B cell (primary cell): ENCODE measurements around the gene SELP. TPM values are rescaled to one million over a fixed set of nuclear protein-coding genes. Genes with fewer than 3 reads are reported as not detected.

Experiments
- ATAC-seq: fragments of 200-7000 bp; cut with Tn5 transposase; one replicate; pipeline ENCODE4 v1.10.0; 2021; ENCODE audit warnings: low read depth, mild to moderate bottlenecking, moderate number of reproducible peaks, moderate library complexity
- CTCF ChIA-PET: fragments of 350-600 bp; sonication (Branson Sonifier 250); formaldehyde crosslinking; loops from one replicate; lab custom pipeline; 2021; ENCODE audit warnings: antibody characterized with exemption, inconsistent platforms; lab: Charles Lee
- POLR2A ChIA-PET: fragments of 350-600 bp; sonication (Branson Sonifier 250); formaldehyde crosslinking; loops from one replicate; lab custom pipeline; 2021; ENCODE audit warnings: antibody characterized with exemption; lab: Charles Lee
- DNase-seq: peaks from one replicate; pipeline ENCODE4 v3.0.0; 2013
- H2AFZ ChIP-seq: 2 replicates; pipeline ENCODE4 v1.6.1; 2012; ENCODE audit warnings: mild to moderate bottlenecking, low read depth, low read length; ENCODE audit not compliant: insufficient read depth, poor library complexity, severe bottlenecking
- H3K27ac ChIP-seq, 2 donors: 1 replicate in 1 of 2; 2 replicates in 1 of 2; pipeline ENCODE4 v1.5.1; 2012 to 2013; ENCODE audit warnings: low read length in 2 of 2, mild to moderate bottlenecking in 2 of 2, moderate library complexity in 1 of 2
- H3K27me3 ChIP-seq, 4 experiments: fragments of 200-600 bp in 1 of 4; sonication (generic) in 1 of 4; replicated peaks in 1 of 4; 1 replicate in 2 of 4; 2 replicates in 2 of 4; pipeline versions ENCODE4 v1.6.1 to v1.7.0; 2013 to 2016; ENCODE audit warnings: low read length in 3 of 4, mild to moderate bottlenecking in 2 of 4, mixed read lengths in 1 of 4, moderate library complexity in 1 of 4; ENCODE audit not compliant: insufficient read depth in 4 of 4, control insufficient read depth in 3 of 4; ENCODE audit errors: control extremely low read depth in 1 of 4
- H3K36me3 ChIP-seq, 2 experiments: replicated peaks in 1 of 2; 1 replicate in 1 of 2; 2 replicates in 1 of 2; pipeline versions ENCODE4 v1.6.1 to v1.7.1; 2013; ENCODE audit warnings: low read length in 1 of 2; ENCODE audit not compliant: insufficient read depth in 2 of 2, control insufficient read depth in 1 of 2; ENCODE audit errors: control extremely low read depth in 1 of 2, extremely low read depth in 1 of 2
- H3K4me1 ChIP-seq, 2 donors: fragments of 200-600 bp in 1 of 2; sonication (generic) in 1 of 2; 1 replicate in 1 of 2; 2 replicates in 1 of 2; pipeline versions ENCODE4 v1.5.1 to v1.6.1; 2013 to 2017; ENCODE audit warnings: low read length in 2 of 2; ENCODE audit not compliant: control insufficient read depth in 2 of 2, insufficient read depth in 2 of 2
- H3K4me2 ChIP-seq: replicated peaks from 2 replicates; pipeline ENCODE3; 2012; ENCODE audit warnings: mild to moderate bottlenecking, low read depth, low read length; ENCODE audit not compliant: poor library complexity, severe bottlenecking
- H3K4me3 ChIP-seq, 5 experiments: fragments of 200-600 bp in 1 of 5; sonication (generic) in 1 of 5; 1 replicate in 3 of 5; 2 replicates in 2 of 5; pipeline versions ENCODE4 v1.5.1 to v1.7.0; 2011 to 2016; ENCODE audit warnings: low read length in 4 of 5, mild to moderate bottlenecking in 4 of 5, low read depth in 2 of 5, control low read depth in 1 of 5, moderate library complexity in 1 of 5; ENCODE audit not compliant: insufficient read depth in 1 of 5; ENCODE audit errors: control extremely low read depth in 1 of 5, extremely low read depth in 1 of 5
- H3K79me2 ChIP-seq: fragments of 200-600 bp; sonication (generic); one replicate; pipeline ENCODE4 v1.6.0; 2016; ENCODE audit warnings: low read length; ENCODE audit not compliant: control insufficient read depth, insufficient read depth
- H3K9ac ChIP-seq: fragments of 200-600 bp; sonication (generic); 2 replicates; pipeline ENCODE4 v1.6.1; 2017; ENCODE audit warnings: mild to moderate bottlenecking, low read length, moderate library complexity
- H3K9me3 ChIP-seq, 3 donors: one replicate each; pipeline versions ENCODE4 v1.6.1 to v1.7.1; 2013; ENCODE audit warnings: low read length in 2 of 3; ENCODE audit not compliant: control insufficient read depth in 2 of 3, insufficient read depth in 1 of 3; ENCODE audit errors: control extremely low read depth in 1 of 3
- H4K20me1 ChIP-seq: 2 replicates; pipeline ENCODE4 v1.6.0; 2012; ENCODE audit warnings: mild to moderate bottlenecking, low read length; ENCODE audit not compliant: insufficient read depth, control insufficient read depth, poor library complexity, severe bottlenecking
- H3K27ac Mint-ChIP-seq: one replicate; pipeline ENCODE4 v1.8.0; 2021; ENCODE audit warnings: mixed read lengths
- H3K27me3 Mint-ChIP-seq: one replicate; pipeline ENCODE4 v1.8.0; 2021; ENCODE audit warnings: mixed read lengths
- H3K4me1 Mint-ChIP-seq: one replicate; pipeline ENCODE4 v1.8.0; 2021; ENCODE audit warnings: mixed read lengths
- H3K4me3 Mint-ChIP-seq: one replicate; pipeline ENCODE4 v1.8.0; 2021; ENCODE audit warnings: mixed read lengths
- H3K9me3 Mint-ChIP-seq: one replicate; pipeline ENCODE4 v1.8.0; 2022; ENCODE audit warnings: mixed read lengths; ENCODE audit not compliant: insufficient read depth
- CTCF ChIP-seq: fragments of 200-600 bp; IDR thresholded peaks from one replicate; pipeline ENCODE4 v1.8.0; 2022; ENCODE audit warnings: antibody characterized with exemption, mild to moderate bottlenecking
- EZH2 ChIP-seq: IDR thresholded peaks from 2 replicates; pipeline ENCODE4 v1.6.1; 2012; ENCODE audit warnings: borderline replicate concordance, low read depth, mild to moderate bottlenecking, moderate library complexity, low read length; ENCODE audit not compliant: insufficient read depth, poor library complexity, severe bottlenecking
- WGBS: methylation state at CpG from one replicate; pipeline ENCODE4 v1.1.5; 2013; ENCODE audit warnings: missing lambda C conversion rate; ENCODE audit not compliant: insufficient coverage; 5-methylcytosine and 5-hydroxymethylcytosine counted together
- intact Hi-C: fragments of 100-400 bp; cut with micrococcal nuclease; formaldehyde crosslinking; loops from one replicate; pipeline ENCODE4 v1.10.0; 2022
- polyA plus RNA-seq: library from polyadenylated mRNA; depleted of rRNA; stranded (reverse); fragments of >200 nt; gene quantifications from 2 replicates; pipeline ENCODE4 v1.2.3, GENCODE V29; 2012
- total RNA-seq, 2 donors: library from RNA; stranded (reverse); fragments of 120-200 nt in 1 of 2; gene quantifications; 1 replicate in 1 of 2; 2 replicates in 1 of 2; pipeline versions ENCODE4 v1.2.3 to v1.2.4, GENCODE V29; 2013 to 2022

Gene SELP
- total and polyA plus RNA-seq, 2 donors (not counting 1 experiment from before 2014, with no cell fraction given) = 0.99 to 1.9 TPM

GRCh38 chr1:169548282-169548681 is 81.6 kb downstream of the SELP start:
- Histone ChIP-seq H3K27me3 (no peaks in the 10 kb centered on the region), H3K27ac (no peak overlapping the region), H3K9ac (no peak overlapping the region), H3K4me1 (no peaks in the 10 kb centered on the region), H3K9me3 (no peaks in the 10 kb centered on the region), H3K79me2 (no peaks in the 10 kb centered on the region), H3K36me3 (no peaks in the 10 kb centered on the region), H4K20me1 (no peaks in the 10 kb centered on the region), H3K4me2 (no peak overlapping the region), H2AFZ (no peak overlapping the region), H3K4me3 (no peak overlapping the region)
- ChIA-PET POLR2A (no interaction called here), CTCF (interaction anchor here (0.7 to 10.7 kb wide), 9 partner anchors 38 to 1206 kb away, joined by 3 to 151 read pairs (median 12); partner anchors contain the start of genes F5 and SLC19A2)
- ATAC-seq (no peak), DNase-seq (no peak)
- TF ChIP-seq CTCF (no peak), EZH2 (no peak)
- H3K27me3 Mint-ChIP-seq = peaks cover 8% of the 10 kb centered on the region
- no peak overlapping the region for H3K4me3 Mint-ChIP-seq
- 100% methylated on average over 1 of the region's 2 CpGs for WGBS
- intact Hi-C loops = loop anchor here (5.0 kb wide), 1 partner anchor 181 kb away; the partner anchor contains the start of genes BLZF1 and NME7
- no peaks in the 10 kb centered on the region for H3K9me3 Mint-ChIP-seq
- H3K27ac Mint-ChIP-seq = no peak overlapping the region
- H3K4me1 Mint-ChIP-seq = no peaks in the 10 kb centered on the region
